ENCODE measurements around the gene PILRA. TPM values are rescaled to one million over a fixed set of nuclear protein-coding genes. Genes with fewer than 3 reads are reported as not detected.

Gene PILRA
- total RNA-seq, 4 donors from 2014 or later: 3.3 to 8.8 (median 5.4) TPM

GRCh38 chr7:100384628-100385294 lies 11.5 kb downstream of the PILRA start:
- H3K27me3 ChIP-seq: no peaks in the 10 kb centered on the region
- no peaks in the 10 kb centered on the region for H3K9me3 ChIP-seq
- peaks cover 0 to 4% (median 0%) of the 10 kb centered on the region in 4 donors for H3K4me1 ChIP-seq
- WGBS: 70% methylated on average over 6 of the region's 6 CpGs
- TF ChIP-seq POLR2A (IDR thresholded peaks at IDR 0.05; ENCODE audit: low read depth) (no peak), POLR2AphosphoS5 (IDR thresholded peaks at IDR 0.05) (no peak), EP300 (IDR thresholded peaks at IDR 0.05) (no peak), CTCF (IDR thresholded peaks at IDR 0.05) (no peak)
- H3K27ac ChIP-seq (replicated peaks in 1 of 4): no peak overlapping the region
- intact Hi-C loops (cut with DNase I): no loop called here
- no peak overlapping the region for H3K4me3 ChIP-seq
- no peaks in the 10 kb centered on the region for H3K36me3 ChIP-seq
- DNase-seq (ENCODE audit: extremely low spot score): no peak

- intact Hi-C loops (cut with DNase I): no loop called here
- no peak overlapping the region for H3K27ac ChIP-seq (replicated peaks in 1 of 4)
- no peaks in the 10 kb centered on the region for H3K9me3 ChIP-seq
- TF ChIP-seq POLR2A (IDR thresholded peaks at IDR 0.05; ENCODE audit: low read depth) (no peak), CTCF (IDR thresholded peaks at IDR 0.05) (no peak), POLR2AphosphoS5 (IDR thresholded peaks at IDR 0.05) (no peak), EP300 (IDR thresholded peaks at IDR 0.05) (no peak)
- DNase-seq (ENCODE audit: extremely low spot score): no peak
- no peak overlapping the region for H3K4me3 ChIP-seq
- H3K4me1 ChIP-seq: no peaks in the 10 kb centered on the region
- H3K27me3 ChIP-seq: no peaks in the 10 kb centered on the region
- 44% methylated on average over 5 of the region's 5 CpGs for WGBS
- no peaks in the 10 kb centered on the region for H3K36me3 ChIP-seq
Observed at GRCh38 chr7:100386940-100387339, 13.7 kb downstream of the PILRA start.

GRCh38 chr7:100387695-100388094 lies 14.4 kb downstream of the PILRA start:
- intact Hi-C loops (cut with DNase I): no loop called here
- DNase-seq (ENCODE audit: extremely low spot score): no peak
- Histone ChIP-seq H3K9me3 (no peaks in the 10 kb centered on the region), H3K4me1 (no peaks in the 10 kb centered on the region), H3K36me3 (no peaks in the 10 kb centered on the region), H3K4me3 (no peak overlapping the region), H3K27ac (replicated peaks in 1 of 4) (no peak overlapping the region), H3K27me3 (no peaks in the 10 kb centered on the region)
- TF ChIP-seq POLR2AphosphoS5 (IDR thresholded peaks at IDR 0.05): no peak
- TF ChIP-seq CTCF (IDR thresholded peaks at IDR 0.05): no peak
- TF ChIP-seq POLR2A (IDR thresholded peaks at IDR 0.05; ENCODE audit: low read depth): no peak
- TF ChIP-seq EP300 (IDR thresholded peaks at IDR 0.05): no peak
- 77% methylated on average over 2 of the region's 2 CpGs for WGBS

GRCh38 chr7:100389437-100390088 lies 16.3 kb downstream of the PILRA start:
- DNase-seq (ENCODE audit: extremely low spot score): no peak
- H3K4me3 ChIP-seq: no peak overlapping the region
- H3K9me3 ChIP-seq: no peaks in the 10 kb centered on the region
- no peaks in the 10 kb centered on the region for H3K4me1 ChIP-seq
- H3K36me3 ChIP-seq: no peaks in the 10 kb centered on the region
- no peak overlapping the region for H3K27ac ChIP-seq (replicated peaks in 1 of 4)
- TF ChIP-seq POLR2A (IDR thresholded peaks at IDR 0.05; ENCODE audit: low read depth): no peak
- TF ChIP-seq EP300 (IDR thresholded peaks at IDR 0.05): no peak
- no peak for TF ChIP-seq POLR2AphosphoS5 (IDR thresholded peaks at IDR 0.05)
- no peak for TF ChIP-seq CTCF (IDR thresholded peaks at IDR 0.05)
- 64% methylated on average over 9 of the region's 9 CpGs for WGBS
- no peaks in the 10 kb centered on the region for H3K27me3 ChIP-seq
- intact Hi-C loops (cut with DNase I): no loop called here

Data from esophagus muscularis mucosa (tissue), 4 donors.